HCEC 1CT (cell line): ENCODE data around the gene WNT11.

Experiments
- DNase-seq: peaks from one replicate; pipeline ENCODE4 v3.0.0-alpha.2; 2017

WNT11 gene

DNA sequence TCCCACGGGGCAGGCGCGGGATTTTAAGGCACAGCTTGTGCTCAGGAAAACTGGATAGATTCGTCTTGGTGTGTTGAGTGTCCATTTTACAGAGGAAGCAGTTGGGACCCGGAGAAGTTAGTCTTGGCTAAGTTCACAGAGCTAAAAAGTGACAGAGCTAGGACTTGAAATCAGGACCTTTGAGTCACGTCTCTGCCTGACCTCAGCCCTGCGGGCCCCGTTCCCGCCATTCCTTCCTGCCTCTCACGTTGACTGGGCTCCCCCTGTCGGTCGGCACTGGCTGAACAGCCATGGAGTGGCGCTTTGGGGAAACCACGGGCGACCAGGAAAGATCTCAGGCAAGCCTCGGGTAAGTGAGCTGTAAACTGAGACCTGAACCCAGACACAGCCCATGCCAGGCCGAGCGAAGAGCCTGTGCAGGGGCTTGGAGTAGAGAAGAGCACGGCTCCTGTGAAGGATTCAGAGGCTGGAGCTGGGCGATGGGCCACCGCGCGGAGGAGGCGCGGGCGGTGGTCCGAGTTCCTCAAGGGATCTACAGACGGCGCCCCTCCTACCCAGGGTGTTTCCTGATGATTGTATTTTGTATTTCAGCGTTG lies 54.1 kb downstream of the WNT11 start:
- DNase-seq, result peak; percentile 74

DNA sequence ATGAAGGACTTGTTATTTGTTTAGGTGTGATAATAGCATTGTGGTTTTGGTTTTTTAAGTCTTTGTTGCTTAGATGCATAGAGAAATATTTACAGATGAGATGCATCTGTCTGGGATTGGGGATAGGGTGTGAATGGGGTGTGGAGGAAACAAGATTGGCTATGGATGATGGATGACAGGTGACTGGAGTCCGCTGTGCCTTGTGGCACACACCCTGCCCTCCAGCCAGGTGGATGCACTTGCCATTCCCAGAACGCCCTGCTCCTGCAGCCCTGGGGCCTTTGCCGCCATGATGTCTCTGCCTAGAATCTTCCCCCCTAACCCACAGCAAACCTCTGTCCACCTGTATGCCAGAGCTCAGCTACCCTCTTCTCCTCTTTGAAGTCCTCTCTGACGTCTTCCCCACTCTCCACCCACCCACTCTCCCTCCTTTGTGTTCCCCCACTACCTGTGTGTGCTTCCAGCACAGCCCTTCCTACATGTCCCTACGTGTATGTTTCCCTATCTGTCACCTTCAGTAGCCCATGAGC lies 54.7 kb downstream of the WNT11 start:
- DNase-seq, result no peak

DNA sequence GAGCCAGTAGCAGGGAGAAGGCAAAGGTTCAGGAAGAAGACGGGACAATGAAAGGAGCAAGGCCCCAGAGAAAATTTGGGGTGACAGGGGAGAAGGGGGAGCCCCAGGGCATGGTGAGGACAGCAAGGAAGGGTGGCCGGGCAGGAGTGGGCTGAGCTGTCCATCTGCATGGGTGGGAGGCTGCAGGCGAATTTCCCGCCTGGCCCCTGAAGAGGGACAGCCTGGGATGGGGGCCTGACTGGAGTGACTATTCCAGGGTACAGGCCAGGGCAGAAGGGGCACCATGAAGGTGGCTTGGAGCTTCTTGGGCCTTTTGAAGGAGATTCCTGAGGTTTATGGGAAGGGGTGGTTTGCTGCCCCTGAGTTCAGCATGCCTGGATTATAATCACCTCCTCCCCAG lies 56.2 kb downstream of the WNT11 start:
- DNase-seq, result no peak

DNA sequence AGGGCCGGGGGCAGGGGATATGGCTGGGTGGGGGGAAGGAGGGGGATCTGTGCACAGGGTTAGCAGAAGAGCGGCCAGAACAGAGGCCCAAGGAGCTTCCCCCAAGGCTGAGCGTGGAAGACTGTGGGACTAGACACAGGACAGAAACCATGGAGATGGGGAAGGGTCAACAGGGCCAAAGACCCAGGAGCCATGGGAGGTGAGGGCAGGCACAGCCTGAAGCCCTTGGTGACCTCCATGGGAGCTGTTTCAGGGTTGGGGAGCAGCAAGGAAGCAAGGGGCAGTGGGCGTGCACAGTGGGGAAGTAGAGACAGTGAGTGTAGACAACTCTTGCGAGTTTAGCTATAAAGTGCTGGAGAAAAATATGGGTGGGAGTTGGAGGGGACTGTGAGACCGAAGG lies 56.6 kb downstream of the WNT11 start:
- DNase-seq, result no peak

DNA sequence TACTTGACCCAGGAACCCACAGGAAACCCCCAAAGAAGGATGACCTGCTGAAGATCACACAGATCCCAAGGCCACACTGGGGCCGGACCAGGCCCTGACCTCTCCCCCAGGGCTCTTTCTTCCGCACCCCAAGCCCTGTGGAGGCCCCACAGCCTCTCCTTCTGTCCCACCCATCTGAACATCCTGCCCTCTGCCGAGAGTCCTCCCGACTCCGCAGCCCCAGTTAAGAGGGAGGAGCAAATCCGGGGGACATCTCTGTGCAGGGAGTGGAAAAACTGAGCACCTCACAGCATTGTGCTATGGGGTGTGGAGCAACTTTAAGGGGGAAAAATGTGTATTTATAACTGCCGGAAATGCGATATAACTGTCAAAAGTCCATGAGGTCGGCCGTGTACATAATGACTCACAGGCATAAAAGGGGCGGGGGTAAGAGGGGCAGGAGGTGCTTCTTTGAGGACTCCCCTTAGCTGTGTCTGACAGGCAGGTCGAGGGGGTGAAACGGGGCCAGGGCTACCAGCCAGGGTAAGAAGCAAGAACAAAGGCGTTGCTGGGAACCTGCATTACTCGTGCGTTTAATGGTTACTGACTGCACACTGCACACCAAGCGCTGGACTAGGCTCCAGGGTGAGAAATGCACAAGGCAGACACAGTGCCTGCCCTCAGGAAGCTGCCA lies 57.2 kb downstream of the WNT11 start:
- no peak for DNase-seq

DNA sequence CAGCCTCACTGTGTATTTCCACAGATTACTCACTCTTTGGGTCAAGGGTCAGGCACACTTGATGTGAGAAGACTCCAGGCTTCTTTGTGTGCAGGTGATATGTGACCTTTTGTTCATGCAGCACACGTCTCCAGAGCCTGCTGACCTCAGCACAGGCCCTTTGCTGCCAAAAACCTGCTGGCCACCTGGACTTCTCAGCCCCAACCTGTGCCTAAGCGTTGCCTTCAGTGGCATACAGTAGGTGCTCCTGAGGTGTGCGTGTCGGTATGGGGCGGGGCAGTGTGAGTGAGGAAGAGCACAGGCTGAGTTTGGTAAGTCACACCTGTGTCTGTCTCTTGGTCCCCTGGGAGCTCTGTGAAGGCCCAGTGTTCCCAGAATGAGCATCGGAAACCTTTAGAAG lies 58.1 kb downstream of the WNT11 start:
- no peak for DNase-seq

DNA sequence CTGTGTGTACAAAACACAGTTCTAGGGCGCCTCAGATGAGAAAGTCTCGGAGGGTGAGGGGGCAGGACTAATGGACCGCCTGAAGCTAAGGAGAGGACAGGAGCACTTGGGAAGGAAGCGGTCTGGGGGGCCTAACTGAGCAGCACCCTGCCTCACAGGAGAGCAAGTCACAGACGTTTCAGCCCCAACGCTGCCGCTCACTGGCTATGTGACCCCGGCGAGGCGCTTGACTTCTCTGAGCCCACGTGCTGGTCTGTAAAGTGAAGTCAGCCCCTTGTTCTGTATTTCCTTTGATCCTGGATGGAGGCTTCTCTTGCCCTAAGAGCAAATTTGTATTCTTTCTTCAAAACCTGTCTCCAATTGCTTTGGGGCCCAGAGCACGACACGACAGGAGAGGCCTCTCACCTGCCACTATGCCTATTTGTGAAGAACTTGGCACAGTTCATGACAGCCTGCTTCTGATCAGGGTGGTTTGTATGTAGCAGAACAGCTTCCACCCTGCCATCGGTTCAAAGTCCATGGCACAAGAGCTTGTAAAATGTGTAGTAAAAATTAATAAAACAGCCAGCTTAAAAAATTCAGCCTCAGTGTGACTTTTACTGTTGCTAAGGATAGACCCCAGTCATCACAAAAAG lies 59.1 kb downstream of the WNT11 start:
- DNase-seq, result no peak

DNA sequence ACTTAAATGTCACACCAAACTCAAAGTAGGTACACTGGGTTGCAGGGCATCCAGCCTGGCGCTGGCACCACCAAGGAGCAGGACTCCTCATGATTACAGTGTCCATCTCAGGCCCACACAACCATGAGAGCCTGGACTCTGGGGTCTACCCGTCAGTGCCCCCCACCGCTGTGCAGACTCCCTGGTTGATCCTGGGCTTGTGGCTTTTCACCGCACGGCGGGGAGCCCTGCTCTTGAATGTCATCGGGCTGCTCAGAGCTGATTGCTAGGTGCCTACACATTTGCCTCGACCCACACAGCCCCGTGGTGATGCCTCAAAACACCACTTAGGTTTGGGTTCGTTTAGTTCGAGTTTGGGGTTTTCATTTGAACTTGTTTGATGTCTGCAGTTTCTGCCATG lies 63.0 kb downstream of the WNT11 start:
- no peak for DNase-seq

DNA sequence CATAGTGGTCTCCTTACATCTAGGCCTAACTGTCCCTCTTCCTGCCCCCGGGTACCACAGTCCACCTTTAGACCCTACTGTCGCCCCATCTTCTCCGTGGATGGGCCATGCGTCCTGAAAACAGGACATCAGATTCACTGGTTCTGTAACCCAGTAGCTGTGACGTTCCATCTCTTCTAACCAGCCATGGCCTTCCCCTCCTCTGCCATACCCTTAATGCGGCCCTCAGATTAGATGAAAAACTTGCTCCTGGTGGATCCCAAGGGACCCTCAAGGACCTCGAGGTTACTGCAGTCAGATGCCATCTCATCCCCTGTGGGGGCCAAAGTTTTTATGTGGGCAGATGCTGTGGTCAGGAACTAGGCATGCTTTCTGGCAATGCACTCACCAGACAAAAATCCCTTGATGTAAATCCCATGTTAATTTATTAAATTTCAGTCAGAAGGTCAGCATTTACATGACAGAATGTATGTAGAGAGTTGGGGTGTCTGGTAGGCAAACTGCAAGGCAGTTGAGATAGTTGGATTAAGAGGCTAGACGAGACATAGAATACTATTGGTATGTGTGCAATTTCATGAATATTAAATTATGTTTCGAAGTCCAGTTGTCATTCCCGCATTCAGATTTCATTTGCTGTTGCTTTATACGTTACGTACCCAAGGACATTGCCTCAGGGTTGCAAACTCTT lies 64.3 kb downstream of the WNT11 start:
- no peak for DNase-seq

DNA sequence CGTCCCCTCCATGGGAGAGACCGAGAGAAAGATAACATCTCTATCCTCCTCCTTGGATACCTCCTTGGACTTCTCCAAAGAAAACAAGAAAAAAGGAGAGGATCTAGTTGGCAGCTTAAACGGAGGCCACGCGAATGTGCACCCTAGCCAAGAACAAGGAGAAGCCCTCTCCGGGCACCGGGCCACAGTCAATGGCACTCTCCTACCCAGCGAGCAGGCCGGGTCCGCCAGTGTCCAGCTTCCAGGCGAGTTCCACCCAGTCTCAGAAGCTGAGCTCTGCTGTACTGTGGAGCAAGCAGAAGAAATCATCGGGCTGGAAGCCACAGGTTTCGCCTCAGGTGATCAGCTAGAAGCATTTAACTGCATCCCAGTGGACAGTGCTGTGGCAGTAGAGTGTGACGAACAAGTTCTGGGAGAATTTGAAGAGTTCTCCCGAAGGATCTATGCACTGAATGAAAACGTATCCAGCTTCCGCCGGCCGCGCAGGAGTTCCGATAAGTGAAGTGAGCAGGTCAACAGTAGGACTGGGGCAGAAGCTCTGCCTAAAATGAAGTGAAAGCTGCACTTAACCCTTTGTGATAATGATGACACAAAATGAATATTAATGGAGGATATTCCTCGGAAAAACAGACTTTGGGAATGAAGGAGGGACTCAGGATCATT lies 65.3 kb downstream of the WNT11 start:
- DNase-seq, result no peak

DNA sequence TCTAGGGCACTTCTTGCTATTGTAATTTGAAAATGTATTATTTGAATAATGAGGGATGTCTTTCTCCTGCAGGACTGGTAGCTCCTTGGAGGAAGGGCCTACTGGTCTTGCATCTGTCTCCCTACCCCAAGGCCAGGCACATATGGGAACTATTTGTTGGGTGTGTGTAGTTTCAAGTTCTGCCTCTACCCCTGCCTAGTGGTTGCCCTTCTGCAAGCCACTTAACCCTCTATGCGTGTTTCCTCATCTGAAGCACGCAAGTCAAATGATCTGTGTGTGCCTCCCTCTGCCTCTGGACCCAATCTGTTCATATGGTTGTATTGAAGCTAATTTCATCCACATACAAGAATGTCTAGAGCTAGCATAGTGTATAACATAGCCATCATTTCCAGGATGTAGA lies 67.0 kb downstream of the WNT11 start:
- DNase-seq, result no peak
